Mucosa of stomach (tissue), 1 donor: Measurements from ENCODE around the gene GAS2L2.
"Not testable (repeated sequence)": the region's sequence is repeated elsewhere in the genome, so short reads cannot be mapped to it uniquely, and the experiment has no call there.

Source experiments
- H3K27me3 ChIP-seq: one replicate; pipeline ENCODE4 v1.7.0; 2013; ENCODE audit warnings: mild to moderate bottlenecking, low read length; ENCODE audit not compliant: control insufficient read depth, insufficient read depth
- H3K36me3 ChIP-seq: one replicate; pipeline ENCODE4 v1.7.0; 2013; ENCODE audit warnings: low read length; ENCODE audit not compliant: control insufficient read depth, insufficient read depth
- H3K4me1 ChIP-seq: one replicate; pipeline ENCODE4 v1.7.0; 2013; ENCODE audit warnings: mild to moderate bottlenecking, low read length; ENCODE audit not compliant: control insufficient read depth, insufficient read depth
- H3K4me3 ChIP-seq: one replicate; pipeline ENCODE4 v1.7.0; 2013; ENCODE audit warnings: low read length
- H3K9ac ChIP-seq: one replicate; pipeline ENCODE4 v1.7.0; 2013; ENCODE audit warnings: mild to moderate bottlenecking, low read length, moderate library complexity
- H3K9me3 ChIP-seq: one replicate; pipeline ENCODE4 v1.7.0; 2013; ENCODE audit warnings: mild to moderate bottlenecking, low read length, moderate library complexity; ENCODE audit not compliant: control insufficient read depth
- donor health status: Pancreatic carcinoma.

Gene GAS2L2

GRCh38 chr17:35715416-35715815, 37.6 kb downstream of the GAS2L2 start:
- Histone ChIP-seq H3K36me3 (peaks cover 4% of the 10 kb centered on the region), H3K27me3 (no peaks in the 10 kb centered on the region), H3K9ac (no peak overlapping the region), H3K4me3 (no peak overlapping the region), H3K4me1 (no peaks in the 10 kb centered on the region), H3K9me3 (no peaks in the 10 kb centered on the region)

- Histone ChIP-seq H3K27me3 (no peaks in the 10 kb centered on the region), H3K36me3 (peaks cover 4% of the 10 kb centered on the region), H3K4me1 (no peaks in the 10 kb centered on the region), H3K9ac (no peak overlapping the region), H3K9me3 (no peaks in the 10 kb centered on the region), H3K4me3 (no peak overlapping the region)
These were observed 38.1 kb downstream of the GAS2L2 start for GRCh38 chr17:35714988-35715387.

- no peaks in the 10 kb centered on the region for H3K27me3 ChIP-seq
- no peak overlapping the region for H3K4me3 ChIP-seq
- no peak overlapping the region for H3K9ac ChIP-seq
- peaks cover 9% of the 10 kb centered on the region for H3K4me1 ChIP-seq
- no peaks in the 10 kb centered on the region for H3K9me3 ChIP-seq
- peaks cover 4% of the 10 kb centered on the region for H3K36me3 ChIP-seq
These were observed 39.8 kb downstream of the GAS2L2 start for GRCh38 chr17:35713069-35713728.

- no peak overlapping the region for H3K9ac ChIP-seq
- no peaks in the 10 kb centered on the region for H3K9me3 ChIP-seq
- H3K36me3 ChIP-seq, result no peaks in the 10 kb centered on the region
- H3K27me3 ChIP-seq, result no peaks in the 10 kb centered on the region
- peaks cover 13% of the 10 kb centered on the region for H3K4me1 ChIP-seq
- H3K4me3 ChIP-seq, result no peak overlapping the region
These were observed 42.1 kb downstream of the GAS2L2 start for GRCh38 chr17:35710950-35711349.

GRCh38 chr17:35709874-35710273, 43.2 kb downstream of the GAS2L2 start:
- Histone ChIP-seq H3K36me3 (no peaks in the 10 kb centered on the region), H3K4me3 (no peak overlapping the region), H3K4me1 (peaks cover 13% of the 10 kb centered on the region), H3K9ac (no peak overlapping the region), H3K27me3 (no peaks in the 10 kb centered on the region), H3K9me3 (no peaks in the 10 kb centered on the region)

- Histone ChIP-seq H3K4me3 (no peak overlapping the region), H3K27me3 (no peaks in the 10 kb centered on the region), H3K36me3 (no peaks in the 10 kb centered on the region), H3K4me1 (peaks cover 13% of the 10 kb centered on the region), H3K9ac (no peak overlapping the region), H3K9me3 (no peaks in the 10 kb centered on the region)
These were observed 44.1 kb downstream of the GAS2L2 start for GRCh38 chr17:35708951-35709350.

- H3K9me3 ChIP-seq, result no peaks in the 10 kb centered on the region
- no peak overlapping the region for H3K4me3 ChIP-seq
- H3K36me3 ChIP-seq, result no peaks in the 10 kb centered on the region
- H3K27me3 ChIP-seq, result no peaks in the 10 kb centered on the region
- no peak overlapping the region for H3K9ac ChIP-seq
- H3K4me1 ChIP-seq, result peaks cover 13% of the 10 kb centered on the region
These were observed 44.9 kb downstream of the GAS2L2 start for GRCh38 chr17:35708149-35708548.

GRCh38 chr17:35705705-35706104, 47.3 kb downstream of the GAS2L2 start:
- Histone ChIP-seq H3K4me3 (no peak overlapping the region), H3K36me3 (no peaks in the 10 kb centered on the region), H3K27me3 (no peaks in the 10 kb centered on the region), H3K9ac (no peak overlapping the region), H3K9me3 (no peaks in the 10 kb centered on the region), H3K4me1 (peaks cover 13% of the 10 kb centered on the region)

- no peak overlapping the region for H3K9ac ChIP-seq
- no peaks in the 10 kb centered on the region for H3K27me3 ChIP-seq
- H3K9me3 ChIP-seq, result no peaks in the 10 kb centered on the region
- H3K36me3 ChIP-seq, result no peaks in the 10 kb centered on the region
- H3K4me1 ChIP-seq, result peaks cover 13% of the 10 kb centered on the region
- H3K4me3 ChIP-seq, result no peak overlapping the region
These were observed 47.8 kb downstream of the GAS2L2 start for GRCh38 chr17:35705230-35705629.

GRCh38 chr17:35703308-35703707, 49.7 kb downstream of the GAS2L2 start:
- not testable (repeated sequence) for H3K4me1 ChIP-seq, H3K9ac ChIP-seq, H3K36me3 ChIP-seq, H3K9me3 ChIP-seq, H3K27me3 ChIP-seq, H3K4me3 ChIP-seq

- H3K36me3 ChIP-seq, result no peaks in the 10 kb centered on the region
- no peaks in the 10 kb centered on the region for H3K4me1 ChIP-seq
- no peaks in the 10 kb centered on the region for H3K9me3 ChIP-seq
- no peaks in the 10 kb centered on the region for H3K27me3 ChIP-seq
- H3K9ac ChIP-seq, result no peak overlapping the region
- H3K4me3 ChIP-seq, result no peak overlapping the region
These were observed 51.5 kb downstream of the GAS2L2 start for GRCh38 chr17:35701491-35701890.

- H3K4me3 ChIP-seq, result no peak overlapping the region
- no peaks in the 10 kb centered on the region for H3K9me3 ChIP-seq
- H3K36me3 ChIP-seq, result no peaks in the 10 kb centered on the region
- H3K9ac ChIP-seq, result no peak overlapping the region
- H3K4me1 ChIP-seq, result no peaks in the 10 kb centered on the region
- H3K27me3 ChIP-seq, result no peaks in the 10 kb centered on the region
These were observed 52.9 kb downstream of the GAS2L2 start for GRCh38 chr17:35700150-35700549.

- Histone ChIP-seq H3K27me3 (no peaks in the 10 kb centered on the region), H3K9ac (no peak overlapping the region), H3K4me1 (no peaks in the 10 kb centered on the region), H3K4me3 (no peak overlapping the region), H3K36me3 (no peaks in the 10 kb centered on the region), H3K9me3 (no peaks in the 10 kb centered on the region)
These were observed 54.2 kb downstream of the GAS2L2 start for GRCh38 chr17:35698800-35699199.
